MM.1S (cell line): Measurements from ENCODE around the gene SAMHD1.
"Not testable (repeated sequence)": the region's sequence is repeated elsewhere in the genome, so short reads cannot be mapped to it uniquely, and the experiment has no call there.

ENCODE experiments used
- DNase-seq: peaks from one replicate; pipeline ENCODE4 v3.0.0-alpha.2; 2015
- H2AFZ ChIP-seq: fragments of 300-600 bp; sonication (generic); 2 replicates; pipeline ENCODE4 v1.6.0; 2016; ENCODE audit warnings: antibody characterized with exemption, low read length
- H3F3A ChIP-seq: fragments of 300-600 bp; sonication (generic); 2 replicates; pipeline ENCODE4 v1.6.1; 2016; ENCODE audit warnings: mild to moderate bottlenecking, antibody characterized with exemption, low read length, moderate library complexity, mixed read lengths; ENCODE audit not compliant: insufficient read depth
- H3K27ac ChIP-seq: fragments of 300-600 bp; sonication (generic); 2 replicates; pipeline ENCODE4 v1.5.1; 2016; ENCODE audit warnings: mild to moderate bottlenecking, low read length
- H3K27me3 ChIP-seq: fragments of 300-600 bp; sonication (generic); replicated peaks from 2 replicates; pipeline ENCODE4 v1.6.0; 2016; ENCODE audit warnings: low read length; ENCODE audit not compliant: insufficient read depth
- H3K36me3 ChIP-seq: fragments of 300-600 bp; sonication (generic); replicated peaks from 2 replicates; pipeline ENCODE4 v1.6.1; 2016; ENCODE audit warnings: mild to moderate bottlenecking, low read length, mixed read lengths; ENCODE audit not compliant: insufficient read depth
- H3K4me1 ChIP-seq: fragments of 300-600 bp; sonication (generic); 2 replicates; pipeline ENCODE4 v1.6.1; 2016; ENCODE audit warnings: low read length, mixed read lengths
- H3K4me2 ChIP-seq: fragments of 300-600 bp; sonication (generic); 2 replicates; pipeline ENCODE4 v1.6.0; 2016; ENCODE audit warnings: low read depth, low read length
- H3K4me3 ChIP-seq: fragments of 300-600 bp; sonication (generic); 2 replicates; pipeline ENCODE4 v1.5.1; 2016; ENCODE audit warnings: low read length, mixed read lengths
- H3K79me2 ChIP-seq: fragments of 300-600 bp; sonication (generic); 2 replicates; pipeline ENCODE4 v1.6.1; 2016; ENCODE audit warnings: mixed run types, low read length, mixed read lengths
- H3K9ac ChIP-seq: fragments of 300-600 bp; sonication (generic); 2 replicates; pipeline ENCODE4 v1.6.1; 2016; ENCODE audit warnings: low read length, mixed read lengths
- H3K9me2 ChIP-seq: fragments of 300-600 bp; sonication (generic); replicated peaks from 2 replicates; pipeline ENCODE4 v1.6.1; 2016; ENCODE audit warnings: mild to moderate bottlenecking, low read length, mixed read lengths; ENCODE audit not compliant: insufficient read depth
- H3K9me3 ChIP-seq: fragments of 300-600 bp; sonication (generic); replicated peaks from 2 replicates; pipeline ENCODE4 v1.6.1; 2016; ENCODE audit warnings: mild to moderate bottlenecking, low read length, mixed read lengths; ENCODE audit not compliant: insufficient read depth
- H4K20me1 ChIP-seq: fragments of 300-600 bp; sonication (generic); 2 replicates; pipeline ENCODE4 v1.6.1; 2016; ENCODE audit warnings: mild to moderate bottlenecking, low read length, moderate library complexity, mixed read lengths; ENCODE audit not compliant: insufficient read depth
- EZH2 ChIP-seq: fragments of 300-600 bp; sonication (generic); optimal IDR thresholded peaks from 2 replicates; pipeline ENCODE3; 2017; ENCODE audit warnings: low read depth, mild to moderate bottlenecking, antibody characterized with exemption, low read length, mixed read lengths
- EZH2phosphoT487 ChIP-seq: fragments of 300-600 bp; sonication (generic); IDR thresholded peaks from 2 replicates; pipeline ENCODE4 v1.6.1; 2018; ENCODE audit warnings: antibody characterized with exemption, low read length
- TF ChIP-seq, protein P1 (sequence below): fragments of 300-600 bp; sonication (generic); IDR thresholded peaks from 2 replicates; pipeline ENCODE4 v1.5.1; 2016; ENCODE audit warnings: antibody characterized with exemption, low read length, mixed read lengths

Gene SAMHD1

GRCh38 chr20:36932476-36933426, 18.8 kb downstream of the SAMHD1 start:
- Histone ChIP-seq H3K4me1 (no peaks in the 10 kb centered on the region), H3K9ac (no peak overlapping the region), H4K20me1 (peaks cover 3% of the 10 kb centered on the region; the same call in 1 of the 2 replicates), H3K9me2 (no peaks in the 10 kb centered on the region), H3K27ac (no peak overlapping the region), H3K4me2 (no peak overlapping the region), H3K4me3 (no peak overlapping the region), H3K27me3 (no peaks in the 10 kb centered on the region), H3K36me3 (peaks cover 5% of the 10 kb centered on the region; the same call in 1 of the 2 replicates), H3K79me2 (peaks cover 26% of the 10 kb centered on the region), H3F3A (no peaks in the 10 kb centered on the region), H3K9me3 (no peaks in the 10 kb centered on the region), H2AFZ (no peak overlapping the region)
- TF ChIP-seq EZH2 (no peak), EZH2phosphoT487 (no peak)
- TF ChIP-seq, protein P1, sequence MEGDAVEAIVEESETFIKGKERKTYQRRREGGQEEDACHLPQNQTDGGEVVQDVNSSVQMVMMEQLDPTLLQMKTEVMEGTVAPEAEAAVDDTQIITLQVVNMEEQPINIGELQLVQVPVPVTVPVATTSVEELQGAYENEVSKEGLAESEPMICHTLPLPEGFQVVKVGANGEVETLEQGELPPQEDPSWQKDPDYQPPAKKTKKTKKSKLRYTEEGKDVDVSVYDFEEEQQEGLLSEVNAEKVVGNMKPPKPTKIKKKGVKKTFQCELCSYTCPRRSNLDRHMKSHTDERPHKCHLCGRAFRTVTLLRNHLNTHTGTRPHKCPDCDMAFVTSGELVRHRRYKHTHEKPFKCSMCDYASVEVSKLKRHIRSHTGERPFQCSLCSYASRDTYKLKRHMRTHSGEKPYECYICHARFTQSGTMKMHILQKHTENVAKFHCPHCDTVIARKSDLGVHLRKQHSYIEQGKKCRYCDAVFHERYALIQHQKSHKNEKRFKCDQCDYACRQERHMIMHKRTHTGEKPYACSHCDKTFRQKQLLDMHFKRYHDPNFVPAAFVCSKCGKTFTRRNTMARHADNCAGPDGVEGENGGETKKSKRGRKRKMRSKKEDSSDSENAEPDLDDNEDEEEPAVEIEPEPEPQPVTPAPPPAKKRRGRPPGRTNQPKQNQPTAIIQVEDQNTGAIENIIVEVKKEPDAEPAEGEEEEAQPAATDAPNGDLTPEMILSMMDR = no peak
- DNase-seq = no peak

- H3K9me2 ChIP-seq, H3K4me2 ChIP-seq, H3K36me3 ChIP-seq, H3K27ac ChIP-seq, H3K9ac ChIP-seq, H3K9me3 ChIP-seq, DNase-seq, H3K4me1 ChIP-seq, H3F3A ChIP-seq, H3K4me3 ChIP-seq, H3K27me3 ChIP-seq, H4K20me1 ChIP-seq, H2AFZ ChIP-seq: not testable (repeated sequence)
- peaks cover 20% of the 10 kb centered on the region for H3K79me2 ChIP-seq
Observed at GRCh38 chr20:36932067-36932466, 19.4 kb downstream of the SAMHD1 start.

DNA sequence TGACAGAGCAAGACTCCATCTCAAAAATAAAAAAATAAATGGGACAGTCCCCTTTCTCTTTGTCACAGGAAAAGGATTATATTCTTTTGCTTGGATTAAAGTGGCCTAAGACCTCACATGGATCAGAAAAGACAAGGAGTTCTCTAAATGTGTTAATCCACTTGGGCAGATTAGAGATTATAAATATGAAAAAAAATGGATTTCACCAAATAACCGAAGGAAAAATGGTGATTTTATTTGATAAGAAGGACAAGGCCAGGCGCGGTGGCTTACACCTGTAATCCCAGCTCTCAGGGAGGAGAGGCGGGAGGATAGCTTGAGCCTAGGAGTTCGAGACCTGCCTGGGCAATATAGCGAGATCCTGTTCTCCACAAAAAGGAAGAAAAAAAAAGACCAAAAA, 21.8 kb downstream of the SAMHD1 start:
- DNase-seq = no peak
- H3K27ac ChIP-seq = no peak overlapping the region
- no peaks in the 10 kb centered on the region for H3K9me3 ChIP-seq
- no peaks in the 10 kb centered on the region for H3F3A ChIP-seq
- no peak overlapping the region for H3K9ac ChIP-seq
- no peak overlapping the region for H2AFZ ChIP-seq
- no peaks in the 10 kb centered on the region for H3K27me3 ChIP-seq
- peaks cover 5% of the 10 kb centered on the region; the same call in 1 of the 2 replicates for H3K36me3 ChIP-seq
- H3K4me1 ChIP-seq = no peaks in the 10 kb centered on the region
- H3K4me3 ChIP-seq = no peak overlapping the region
- no peaks in the 10 kb centered on the region for H4K20me1 ChIP-seq
- TF ChIP-seq, protein P1 = no peak
- TF ChIP-seq EZH2phosphoT487 (no peak), EZH2 (no peak)
- H3K4me2 ChIP-seq = no peak overlapping the region
- peaks cover 6% of the 10 kb centered on the region; the same call in 1 of the 2 replicates for H3K79me2 ChIP-seq
- H3K9me2 ChIP-seq = no peaks in the 10 kb centered on the region

DNA sequence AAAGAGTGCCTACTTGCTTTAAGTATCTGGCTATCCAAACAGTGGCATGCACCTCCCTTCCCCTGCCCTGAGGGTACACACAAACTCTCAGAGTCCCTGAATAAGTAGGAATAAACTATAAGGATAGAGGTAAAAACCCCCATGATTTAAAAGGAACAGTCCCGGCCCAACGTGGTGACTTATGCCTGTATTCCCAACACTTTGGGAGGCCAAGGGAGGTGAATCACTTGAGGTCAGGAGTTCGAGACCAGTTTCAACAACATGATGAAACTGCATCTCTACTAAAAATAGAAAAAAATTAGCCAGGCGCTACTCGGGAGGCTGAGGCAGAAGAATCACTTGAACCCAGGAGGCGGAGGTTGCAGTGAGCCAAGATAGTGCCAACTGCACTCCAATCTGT, 22.2 kb downstream of the SAMHD1 start:
- peaks cover 5% of the 10 kb centered on the region; the same call in 1 of the 2 replicates for H3K36me3 ChIP-seq

More for the DNA sequence above, 22.2 kb downstream of the SAMHD1 start:
- no peak overlapping the region for H3K4me3 ChIP-seq
- TF ChIP-seq EZH2phosphoT487 = no peak
- no peak for TF ChIP-seq EZH2
- TF ChIP-seq, protein P1 = no peak
- no peaks in the 10 kb centered on the region for H3K4me1 ChIP-seq
- no peak for DNase-seq
- no peak overlapping the region for H3K27ac ChIP-seq
- H2AFZ ChIP-seq = no peak overlapping the region
- no peaks in the 10 kb centered on the region for H3K9me2 ChIP-seq
- no peaks in the 10 kb centered on the region for H4K20me1 ChIP-seq
- no peak overlapping the region for H3K9ac ChIP-seq
- H3K79me2 ChIP-seq = peaks cover 6% of the 10 kb centered on the region; the same call in 1 of the 2 replicates
- H3K4me2 ChIP-seq = no peak overlapping the region
- H3K9me3 ChIP-seq = no peaks in the 10 kb centered on the region
- no peaks in the 10 kb centered on the region for H3K27me3 ChIP-seq
- no peaks in the 10 kb centered on the region for H3F3A ChIP-seq
